ENCODE results near the gene LHX4. TPM values are rescaled to one million over a fixed set of nuclear protein-coding genes. Genes with fewer than 3 reads are reported as not detected.

LHX4 gene
- total RNA-seq (1 to 10 TPM in 1 of 7 donors, under 1 TPM in 1, not detected in 5; 0.68 to 2.0 TPM), polyA plus RNA-seq (under 1 TPM; 0.02 to 0.03 (median 0.02) TPM)
- long read RNA-seq, donor 1, partial matches to known transcripts: 49 of 49 reads
- long read RNA-seq, donor 1, other reads (novel, unspliced or antisense): 0 of 49 reads
- long read RNA-seq, donor 2: 0 reads

DNA sequence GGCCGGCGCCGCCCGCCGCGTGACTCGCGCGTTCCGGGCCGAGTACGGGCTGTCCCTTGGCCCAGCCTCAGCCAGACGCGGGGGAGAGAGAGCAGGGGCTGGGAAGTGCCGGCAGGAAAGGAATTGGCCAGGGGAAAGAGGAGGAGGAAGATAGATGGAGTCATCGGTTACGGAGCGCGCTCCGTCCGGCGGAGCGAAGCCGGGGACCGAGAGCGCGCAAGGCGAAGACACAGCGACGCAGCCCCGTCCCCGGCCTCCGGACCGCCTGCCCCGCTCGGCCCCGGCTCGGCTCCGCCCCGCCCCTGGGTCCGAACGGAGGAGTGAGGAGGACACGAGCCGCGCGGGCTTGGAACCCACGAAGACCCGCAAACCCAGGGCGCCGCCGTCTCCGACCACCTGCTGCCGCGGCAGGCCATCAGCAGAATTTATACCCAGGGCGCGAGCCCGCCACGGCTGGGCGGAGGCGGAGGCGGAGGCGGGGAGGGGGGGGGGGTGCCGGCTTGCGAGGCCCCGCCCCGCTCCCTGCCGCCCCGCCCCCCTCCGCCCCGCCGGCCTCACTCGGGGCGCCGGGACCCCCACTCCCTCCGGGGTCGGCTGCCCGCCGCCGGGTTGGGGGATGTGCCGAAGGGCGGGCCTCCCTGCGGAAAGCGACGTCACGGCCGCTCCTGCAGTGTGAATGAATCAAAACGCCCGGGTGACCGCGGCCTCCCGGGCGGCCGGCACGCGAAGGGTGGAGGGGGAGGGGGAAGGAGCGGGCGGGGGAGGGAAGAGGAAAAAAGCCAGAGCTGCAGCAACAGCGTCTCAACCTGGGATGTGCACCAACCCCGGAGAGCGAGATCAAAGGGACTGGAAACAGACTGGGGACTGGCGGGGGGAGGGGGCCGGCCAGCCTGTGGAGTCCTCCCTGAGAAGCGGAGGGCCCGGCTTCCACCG is at the start of gene LHX4:
Gene LHX4, plus strand, starts transcription at position 782 of the 933 bp plus-strand sequence. CDS start 266 bp downstream, outside the sequence.
- 0 to 1% (median 0%) methylated on average over 47 to 105 of the region's 105 CpGs for WGBS, 5 donors
- H3K4me1 ChIP-seq: peaks cover 37 to 66% (median 58%) of the 10 kb centered on the region in 6 donors
- no peaks in the 10 kb centered on the region for H3K36me3 ChIP-seq
- peak within 1 kb of the TSS; percentile 18 to 84 (median 70) for H3K4me3 ChIP-seq
- no peaks in the 10 kb centered on the region for H3K9me3 ChIP-seq
- no peak within 1 kb of the TSS for H3K27ac ChIP-seq
- H3K27me3 ChIP-seq (replicated peaks in 1 of 7): peaks cover 9 to 100% (median 95%) of the 10 kb centered on the region in 7 donors
- intact Hi-C loops (cut with DNase I; ENCODE audit: low total_unique reads): no loop called here
- no peak for DNase-seq
- peak in 2 of 3 donors; percentile 30 to 65 for TF ChIP-seq POLR2AphosphoS5 (IDR thresholded peaks at IDR 0.05)
- TF ChIP-seq CTCF (IDR thresholded peaks at IDR 0.05 in 8 of 11, conservative IDR thresholded peaks at IDR 0.05 in 3 of 11): no peak

- no peaks in the 10 kb centered on the region for H3K27me3 ChIP-seq (replicated peaks in 1 of 7)
- 74 to 90% (median 82%) methylated on average over 7 of the region's 7 CpGs for WGBS, 5 donors
- H3K4me3 ChIP-seq: no peak overlapping the region
- H3K4me1 ChIP-seq: peaks cover 0 to 13% (median 6%) of the 10 kb centered on the region in 6 donors
- peaks cover 0 to 85% (median 39%) of the 10 kb centered on the region in 6 donors for H3K36me3 ChIP-seq
- no peak overlapping the region for H3K27ac ChIP-seq
- DNase-seq: peak; percentile 27
- TF ChIP-seq CTCF (IDR thresholded peaks at IDR 0.05 in 8 of 11, conservative IDR thresholded peaks at IDR 0.05 in 3 of 11): peak in 3 of 11 experiments; percentile 10 to 24 (median 24)
- TF ChIP-seq POLR2AphosphoS5 (IDR thresholded peaks at IDR 0.05): no peak
- intact Hi-C loops (cut with DNase I; ENCODE audit: low total_unique reads): loop anchor here (10.0 kb wide), 1 partner anchor 294 kb away; no protein-coding TSS in a partner anchor
- no peaks in the 10 kb centered on the region for H3K9me3 ChIP-seq
Observed at GRCh38 chr1:180181048-180181447, 49.0 kb upstream of the LHX4 start.

- H3K27me3 ChIP-seq (replicated peaks in 1 of 7): no peaks in the 10 kb centered on the region
- 92 to 96% (median 94%) methylated on average over 22 to 23 of the region's 23 CpGs for WGBS, 5 donors
- peaks cover 0 to 85% (median 50%) of the 10 kb centered on the region in 6 donors for H3K36me3 ChIP-seq
- no peak overlapping the region for H3K27ac ChIP-seq
- H3K9me3 ChIP-seq: no peaks in the 10 kb centered on the region
- no peak for TF ChIP-seq CTCF (IDR thresholded peaks at IDR 0.05 in 8 of 11, conservative IDR thresholded peaks at IDR 0.05 in 3 of 11)
- no peak overlapping the region for H3K4me3 ChIP-seq
- peaks cover 0 to 17% (median 9%) of the 10 kb centered on the region in 6 donors for H3K4me1 ChIP-seq
- peak; percentile 59 for DNase-seq
- intact Hi-C loops (cut with DNase I; ENCODE audit: low total_unique reads): loop anchor here (10.0 kb wide), 1 partner anchor 293 kb away; no protein-coding TSS in a partner anchor
Observed at GRCh38 chr1:180181996-180182642, 47.9 kb upstream of the LHX4 start.
